Hindlimb muscle (tissue), 1 donor: ENCODE data around the gene SHROOM2. TPM values are rescaled to one million over a fixed set of nuclear protein-coding genes. Genes with fewer than 3 reads are reported as not detected.

Experiments used
- DNase-seq: peaks from one replicate; pipeline ENCODE4 v3.0.0-alpha.2; 2013
- polyA plus RNA-seq: library from polyadenylated mRNA; unstranded; fragments of 120-200 nt; gene quantifications from one replicate; pipeline ENCODE4 v1.2.1, GENCODE V29; 2013; ENCODE audit not compliant: insufficient read length

Gene SHROOM2
- polyA plus RNA-seq, 1 donor = 1.2 TPM

DNA sequence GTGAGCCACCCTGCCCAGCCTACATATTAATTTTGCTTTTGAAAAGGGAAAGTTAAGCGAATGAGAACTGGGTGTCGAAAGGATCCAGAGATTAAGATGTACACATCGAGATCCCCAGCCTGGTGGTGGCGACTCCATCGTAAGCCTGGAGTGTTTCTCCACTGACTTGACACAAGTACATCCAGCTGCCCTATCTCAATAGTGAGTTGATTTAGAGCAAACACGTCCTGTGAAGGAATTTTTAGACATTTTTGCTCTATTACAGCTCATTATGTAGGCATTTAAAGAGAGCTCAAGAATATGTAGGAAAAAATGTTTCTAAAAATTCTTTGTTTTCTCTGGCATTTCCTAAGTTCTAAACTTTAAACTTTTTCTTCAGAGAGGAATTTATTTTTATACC, 169.3 kb downstream of the SHROOM2 start:
- DNase-seq = no peak

DNA sequence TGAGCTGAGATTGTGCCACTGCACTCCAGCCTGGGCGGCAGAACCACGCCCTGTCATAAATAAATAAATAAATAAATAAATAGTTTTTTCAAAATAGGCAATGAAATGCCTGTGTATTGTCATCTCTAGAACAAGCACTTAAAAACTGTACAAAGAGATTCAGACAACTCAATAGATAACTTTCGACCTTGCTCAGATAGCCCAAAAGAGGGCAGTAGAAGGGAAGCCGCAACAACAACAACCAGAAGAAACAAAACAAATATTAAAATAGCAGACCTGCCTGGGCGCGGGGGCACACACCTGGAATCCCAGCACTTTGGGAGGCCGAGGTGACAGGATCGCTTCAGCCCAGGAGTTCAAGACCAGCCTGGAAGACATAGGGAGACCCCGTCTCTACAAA, 171.5 kb downstream of the SHROOM2 start:
- DNase-seq = no peak

DNA sequence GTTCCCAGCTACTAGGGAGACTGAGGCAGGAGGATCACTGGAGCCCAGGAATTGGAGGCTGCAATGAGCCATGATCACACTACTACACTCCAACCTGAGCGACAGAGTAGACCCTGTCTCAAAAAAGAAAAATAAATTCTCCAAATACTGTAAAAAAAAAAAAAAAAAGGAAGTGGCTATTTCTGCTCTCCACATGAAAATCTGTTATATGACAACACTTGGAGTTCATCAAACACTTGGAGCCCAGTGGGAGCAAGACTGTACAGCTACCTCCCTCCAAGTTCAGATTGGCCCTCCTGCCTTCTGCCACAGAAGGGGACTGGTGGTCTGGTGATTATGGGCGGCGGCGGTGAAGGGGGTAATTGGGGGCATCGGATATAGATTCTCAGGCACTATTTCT, 172.0 kb downstream of the SHROOM2 start:
- DNase-seq = no peak

DNA sequence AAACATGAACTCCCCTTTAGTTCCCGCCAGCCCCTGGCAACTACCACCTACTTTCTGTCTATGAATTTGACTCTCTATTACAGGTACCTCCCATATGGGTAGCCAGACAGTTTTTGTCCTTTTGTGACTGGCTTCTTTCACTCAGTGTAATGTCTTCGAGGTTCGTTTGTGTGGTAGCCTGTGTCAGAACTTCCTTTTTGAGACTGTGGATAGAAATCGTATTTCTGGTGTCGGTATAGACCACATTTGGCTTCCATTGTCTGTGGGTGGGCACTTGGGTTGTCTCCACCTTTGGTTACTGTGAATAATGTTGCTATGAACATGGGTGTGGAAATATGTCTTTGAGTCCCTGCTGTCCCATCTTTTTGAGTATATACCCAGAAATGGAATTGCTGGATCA, 175.5 kb downstream of the SHROOM2 start:
- DNase-seq = no peak

DNA sequence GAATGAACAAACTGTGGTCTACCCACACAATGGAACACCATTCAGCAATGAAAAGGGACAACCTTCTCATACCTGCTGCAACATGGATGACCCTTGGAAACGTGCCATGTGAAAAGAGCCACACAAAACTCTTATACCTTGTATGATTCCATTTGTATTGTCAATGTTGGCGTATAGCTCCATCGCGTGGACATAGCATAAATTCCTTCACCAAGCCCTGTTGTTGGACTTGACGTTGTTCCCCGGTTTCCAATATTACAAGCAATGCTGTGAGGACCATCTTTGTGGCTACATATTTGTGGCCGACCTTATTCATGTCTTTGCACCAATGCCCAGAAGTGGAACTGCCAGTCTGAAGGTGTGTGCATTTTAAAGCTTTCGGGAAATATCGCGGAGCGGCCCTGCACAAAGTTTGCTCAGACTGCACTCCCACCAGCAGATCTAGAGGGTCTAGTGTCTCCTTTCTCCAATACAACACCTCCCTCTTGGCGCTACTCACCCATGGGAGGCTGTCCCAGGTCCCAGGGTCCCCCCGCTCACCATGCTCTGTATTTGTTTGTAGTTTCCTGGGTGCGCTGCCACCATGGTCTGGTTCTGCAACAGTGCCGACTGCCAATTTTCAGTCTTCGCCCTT, 180.7 kb downstream of the SHROOM2 start, which contains the start of gene CLDN34:
Gene CLDN34, plus strand, starts transcription at position 584 of the 634 bp plus-strand sequence. Its CDS starts 0 bp downstream, at position 584.
- no peak for DNase-seq

DNA sequence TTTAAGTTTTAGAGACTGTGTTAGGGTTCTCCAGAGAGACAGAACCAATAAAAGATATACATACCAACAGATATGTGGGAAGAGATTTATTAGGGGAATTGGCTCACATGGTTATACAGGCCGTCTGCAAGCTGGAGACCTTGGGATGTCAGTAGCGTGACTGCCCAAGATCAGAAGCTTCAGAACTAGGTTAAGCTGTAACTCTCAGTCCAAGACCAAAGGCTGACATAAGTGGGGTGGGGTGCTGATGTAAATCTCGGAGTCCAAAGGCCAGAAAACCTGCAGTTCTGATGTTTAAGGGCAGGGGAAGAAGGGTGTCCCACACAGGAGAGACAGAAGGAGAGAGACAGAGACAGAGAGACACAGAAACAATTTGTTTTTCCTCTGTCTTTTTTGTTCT, 191.4 kb downstream of the SHROOM2 start:
- no peak for DNase-seq

DNA sequence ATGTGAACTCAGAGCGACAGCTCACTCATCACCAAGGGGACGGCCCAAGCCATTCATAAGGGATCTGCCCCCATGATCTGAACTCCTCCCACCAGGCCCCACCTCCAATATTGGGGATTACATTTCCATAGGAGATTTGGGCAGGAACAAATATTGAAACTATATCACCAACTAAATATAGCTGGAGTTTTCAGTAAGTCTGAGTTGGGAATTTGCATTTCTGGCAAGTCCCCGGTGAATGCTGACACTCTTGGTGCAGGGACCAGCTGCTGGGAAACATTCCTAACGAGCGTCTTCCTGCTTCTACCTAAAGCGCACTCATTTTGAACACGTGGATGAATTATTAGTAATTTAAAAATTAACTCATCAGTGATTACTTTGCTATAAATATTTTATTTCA, 194.2 kb downstream of the SHROOM2 start:
- DNase-seq = no peak

DNA sequence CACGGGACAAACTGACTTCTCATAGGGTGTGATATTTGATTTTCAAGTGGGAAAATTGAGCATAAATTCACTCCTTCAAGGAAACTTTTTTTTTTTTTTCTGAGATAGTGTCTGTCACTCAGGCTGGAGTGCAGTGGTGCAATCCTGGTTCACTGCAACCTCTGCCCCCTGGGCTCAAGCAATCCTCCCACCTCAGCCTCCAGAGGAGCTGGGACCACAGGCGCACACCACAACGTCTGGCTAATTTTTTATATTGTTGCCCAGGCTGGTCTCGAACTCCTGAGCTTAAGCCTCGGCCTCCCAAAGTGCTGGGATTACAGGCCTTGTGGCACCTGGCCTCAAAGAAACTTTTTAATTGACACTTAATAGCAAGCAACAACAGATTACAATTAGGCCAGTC, 194.7 kb downstream of the SHROOM2 start:
- no peak for DNase-seq

DNA sequence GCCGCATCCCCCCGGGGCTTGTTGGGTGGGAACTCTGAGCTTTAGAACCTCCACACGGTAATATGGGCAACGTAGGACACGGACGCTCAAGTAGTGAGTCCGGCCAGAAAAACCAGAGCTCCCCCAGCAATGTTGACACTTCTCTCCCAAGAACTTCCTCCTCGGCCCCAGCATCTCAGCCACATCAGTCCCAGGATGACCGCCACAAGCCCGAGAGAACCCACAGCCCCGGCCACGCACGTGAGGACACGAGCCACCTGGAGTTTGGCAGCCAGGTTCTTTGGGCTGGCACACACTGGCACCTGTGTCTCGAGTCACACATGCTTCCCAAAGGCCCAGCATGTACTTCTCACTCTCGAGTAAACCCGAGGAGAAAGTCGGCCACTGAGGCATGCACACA, 197.2 kb downstream of the SHROOM2 start:
- DNase-seq = no peak

DNA sequence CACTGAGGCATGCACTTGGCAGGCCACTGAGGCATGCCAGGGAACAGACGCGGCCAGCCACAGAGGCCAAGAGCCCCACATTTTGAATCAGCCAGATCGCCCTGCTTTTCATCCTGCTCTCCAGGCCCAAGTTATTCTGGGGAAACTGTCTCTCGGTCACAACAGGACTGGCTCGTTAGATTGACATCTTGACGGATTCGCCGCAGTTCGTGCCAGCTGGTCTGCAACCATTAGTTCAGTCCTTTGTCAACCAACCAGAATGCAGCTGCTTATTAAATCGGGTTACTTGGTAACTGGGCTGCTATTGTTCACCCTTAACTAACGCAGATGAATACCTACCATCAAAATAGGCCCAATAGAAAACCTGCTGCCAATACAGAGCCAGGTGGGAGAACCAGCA, 197.6 kb downstream of the SHROOM2 start:
- no peak for DNase-seq

DNA sequence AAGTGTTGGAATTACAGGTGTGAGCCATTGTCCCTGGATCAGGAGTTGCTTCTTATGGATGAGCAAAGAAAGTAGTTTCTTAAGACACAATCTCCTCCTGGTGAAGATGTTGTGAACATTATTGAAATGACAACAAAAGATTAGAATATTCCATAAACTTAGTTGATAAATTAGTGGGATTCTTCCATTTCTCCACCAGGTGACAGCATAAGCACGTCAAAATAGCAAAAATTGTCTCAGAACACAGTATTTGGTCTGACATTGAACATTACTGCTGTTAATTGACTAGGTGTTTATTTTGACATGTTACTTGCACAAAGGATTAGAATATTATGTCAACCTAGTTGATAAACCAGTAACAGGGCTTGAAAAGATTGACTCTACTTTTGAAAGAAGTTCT, 202.5 kb downstream of the SHROOM2 start:
- DNase-seq = no peak

DNA sequence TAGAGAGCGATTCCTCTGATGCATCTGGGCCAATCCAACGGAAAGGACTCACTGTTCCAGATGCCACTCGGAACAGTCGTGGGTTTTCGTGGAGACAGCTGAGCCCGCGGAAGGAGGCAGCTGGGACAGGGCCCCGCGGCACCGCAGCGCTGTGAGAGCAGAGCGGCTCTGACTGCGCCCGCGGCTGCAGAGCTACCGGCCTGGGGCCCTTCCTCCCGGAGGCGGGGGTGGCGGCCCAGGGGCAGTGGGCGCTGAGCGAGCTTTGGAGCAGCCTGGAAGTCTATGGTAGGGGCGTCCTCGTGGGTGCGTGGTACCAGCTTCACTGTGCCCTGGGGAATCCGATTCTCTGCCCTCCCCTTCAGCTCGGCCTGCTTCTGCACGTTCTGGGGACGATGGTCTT, 205.8 kb downstream of the SHROOM2 start:
- DNase-seq = no peak

DNA sequence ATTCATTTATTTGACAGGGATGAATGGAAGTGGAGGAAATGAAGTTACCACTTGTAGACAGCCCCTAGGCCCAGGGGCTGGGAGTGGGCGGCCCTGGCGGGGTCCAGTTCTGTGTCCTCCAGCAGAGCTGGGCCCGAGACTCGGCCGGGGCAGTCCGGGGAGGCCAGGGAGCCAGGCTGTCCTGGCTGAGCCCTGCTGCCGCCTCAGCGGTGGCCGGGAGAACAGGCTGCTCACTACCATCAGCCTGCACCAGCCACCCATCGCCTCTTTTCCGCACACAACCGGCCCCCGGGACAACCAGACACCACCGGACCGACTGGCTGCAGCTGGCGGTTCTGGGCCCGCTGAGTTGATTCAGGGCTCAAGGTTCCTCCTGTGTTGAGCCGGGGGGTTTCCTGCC, 206.5 kb downstream of the SHROOM2 start:
- DNase-seq = no peak

DNA sequence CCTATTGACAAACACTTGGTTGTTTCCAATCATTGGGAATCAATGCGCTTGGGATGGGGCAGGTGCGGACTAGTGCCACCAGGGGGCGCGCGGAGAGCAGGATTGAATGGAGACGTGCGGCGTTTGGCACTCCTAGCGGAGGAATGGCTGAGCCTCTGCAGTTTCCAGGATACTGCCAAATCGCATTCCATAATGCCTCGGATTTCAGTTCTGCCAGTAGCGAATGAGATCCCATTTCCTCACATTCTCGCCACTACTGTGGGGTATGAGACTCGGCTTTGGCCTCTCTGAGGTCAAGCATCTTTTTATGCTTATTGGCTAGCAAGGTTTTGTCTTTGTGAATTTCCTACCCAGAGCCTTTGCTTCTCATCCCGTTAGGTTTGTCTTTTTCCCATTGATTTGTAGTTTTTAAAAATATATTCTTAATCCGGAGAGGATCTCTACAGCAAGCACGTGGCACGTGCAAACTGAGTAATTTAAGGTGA, 209.7 kb downstream of the SHROOM2 start:
- peak; percentile 69 for DNase-seq

DNA sequence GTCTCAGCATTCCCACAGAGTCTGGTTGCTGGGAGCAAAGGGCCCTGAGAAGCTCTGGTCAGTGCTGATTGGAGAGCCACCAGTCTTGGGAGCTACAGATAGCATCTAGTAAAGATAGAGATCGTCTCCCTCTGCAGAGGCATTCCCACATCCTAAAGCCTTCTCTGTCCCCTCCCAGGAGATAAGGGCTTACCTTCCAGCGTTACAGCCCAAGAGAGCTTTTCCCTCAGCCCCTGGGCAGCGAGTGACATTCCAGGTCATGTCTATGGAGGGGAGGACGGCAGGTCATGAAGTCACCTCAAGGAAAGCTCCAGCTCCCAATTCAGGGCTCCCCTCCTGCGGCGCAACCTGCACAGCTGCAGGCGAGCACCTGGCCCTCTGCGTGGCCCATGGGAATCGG, 210.8 kb downstream of the SHROOM2 start:
- DNase-seq = no peak

DNA sequence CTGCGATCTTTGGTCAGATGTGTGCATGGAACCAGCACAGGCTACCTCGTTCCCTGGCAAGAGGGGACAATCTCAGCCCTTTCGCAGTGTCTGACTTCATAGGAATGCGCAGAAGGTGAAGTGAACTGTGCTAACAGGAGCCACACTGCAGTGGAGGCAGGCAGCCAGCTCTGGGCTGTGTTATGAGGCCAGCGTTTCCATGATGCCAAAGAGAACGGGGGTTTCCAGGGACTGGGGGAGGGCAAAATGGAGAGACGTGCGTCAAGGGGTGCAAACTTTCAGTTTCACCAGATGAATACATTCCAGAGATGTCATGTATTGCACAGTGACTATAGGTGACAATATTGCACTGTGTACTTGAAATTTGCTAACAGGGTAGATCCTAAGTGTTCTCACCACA, 211.3 kb downstream of the SHROOM2 start:
- DNase-seq = no peak

Other genes starting within 250 kb of the SHROOM2 start
- gene GPR143, start 20.6 kb upstream of the SHROOM2 start, polyA plus RNA-seq = 0.48 TPM
- gene CLDN34, start 180.9 kb downstream of the SHROOM2 start, polyA plus RNA-seq = not detected